AG04450 (cell line): ENCODE results near the gene PTAR1. TPM values are rescaled to one million over a fixed set of nuclear protein-coding genes. Genes with fewer than 3 reads are reported as not detected.

ENCODE experiments used
- CTCF ChIA-PET: fragments of 300-600, 350-600 bp; formaldehyde crosslinking; extraction: SDS; loops from one replicate; lab custom pipeline; 2022; ENCODE audit warnings: antibody characterized with exemption, inconsistent platforms; lab: Charles Lee
- POLR2A ChIA-PET: fragments of 350-600 bp; formaldehyde crosslinking; extraction: SDS; loops from one replicate; lab custom pipeline; 2021; ENCODE audit warnings: antibody characterized with exemption, inconsistent platforms; lab: Yijun Ruan, JAX
- DNase-seq: peaks from one replicate; pipeline ENCODE4 v3.0.0-alpha.2; 2011; ENCODE audit warnings: low read depth, low spot score
- H3K27ac ChIP-seq: one replicate; pipeline ENCODE4 v1.5.1; 2012; ENCODE audit warnings: low read depth, low read length, control low read depth
- H3K27me3 ChIP-seq: one replicate; pipeline ENCODE4 v1.6.0; 2012; ENCODE audit warnings: low read length; ENCODE audit not compliant: control insufficient read depth, insufficient read depth
- H3K4me3 ChIP-seq: 2 replicates; pipeline ENCODE4 v1.5.1; 2011; ENCODE audit warnings: mild to moderate bottlenecking, low read depth, low read length, control low read depth
- H3K9me3 ChIP-seq: 2 replicates; pipeline ENCODE4 v1.5.1; 2012; ENCODE audit warnings: low read length; ENCODE audit not compliant: control insufficient read depth, insufficient read depth
- polyA plus RNA-seq: library from polyadenylated mRNA; depleted of rRNA; stranded (reverse); fragments of >200 nt; gene quantifications from 2 replicates; pipeline ENCODE4 v1.2.3, GENCODE V29; 2011
- TF ChIP-seq, protein P1 (sequence below): IDR thresholded peaks from 2 replicates; pipeline ENCODE4 v1.5.1; 2011; ENCODE audit warnings: low read depth, low read length, control low read depth, inconsistent platforms

PTAR1 gene
- polyA plus RNA-seq, 1 experiment, result 23.9 TPM

DNA sequence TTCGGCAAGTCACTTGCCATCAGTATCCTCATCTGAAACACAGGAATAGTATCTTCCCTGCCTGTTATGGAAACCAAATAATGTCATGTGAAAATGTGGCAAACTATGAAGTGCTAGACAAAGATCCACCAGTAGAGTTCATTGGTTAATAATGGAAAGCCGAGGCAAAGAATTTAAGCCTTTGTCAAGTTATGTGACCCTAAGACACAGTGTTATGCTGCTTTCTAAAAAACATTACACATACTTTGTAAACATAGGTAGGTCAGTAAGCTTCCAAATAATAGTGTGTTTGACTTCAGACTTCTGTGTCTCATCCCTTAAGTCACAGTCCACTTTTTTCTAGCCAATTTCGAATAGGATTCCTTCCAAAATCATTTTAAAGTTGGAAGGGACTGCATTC, 6.0 kb downstream of the PTAR1 start:
- Histone ChIP-seq H3K9me3 (no peaks in the 10 kb centered on the region), H3K27me3 (no peaks in the 10 kb centered on the region), H3K4me3 (no peak overlapping the region), H3K27ac (no peak overlapping the region)
- CTCF ChIA-PET, result interaction anchor here (1.5 to 3.0 kb wide), 2 partner anchors 81 to 331 kb away, joined by 3 to 11 read pairs; no protein-coding TSS in a partner anchor
- POLR2A ChIA-PET, result no interaction called here
- TF ChIP-seq, protein P1, sequence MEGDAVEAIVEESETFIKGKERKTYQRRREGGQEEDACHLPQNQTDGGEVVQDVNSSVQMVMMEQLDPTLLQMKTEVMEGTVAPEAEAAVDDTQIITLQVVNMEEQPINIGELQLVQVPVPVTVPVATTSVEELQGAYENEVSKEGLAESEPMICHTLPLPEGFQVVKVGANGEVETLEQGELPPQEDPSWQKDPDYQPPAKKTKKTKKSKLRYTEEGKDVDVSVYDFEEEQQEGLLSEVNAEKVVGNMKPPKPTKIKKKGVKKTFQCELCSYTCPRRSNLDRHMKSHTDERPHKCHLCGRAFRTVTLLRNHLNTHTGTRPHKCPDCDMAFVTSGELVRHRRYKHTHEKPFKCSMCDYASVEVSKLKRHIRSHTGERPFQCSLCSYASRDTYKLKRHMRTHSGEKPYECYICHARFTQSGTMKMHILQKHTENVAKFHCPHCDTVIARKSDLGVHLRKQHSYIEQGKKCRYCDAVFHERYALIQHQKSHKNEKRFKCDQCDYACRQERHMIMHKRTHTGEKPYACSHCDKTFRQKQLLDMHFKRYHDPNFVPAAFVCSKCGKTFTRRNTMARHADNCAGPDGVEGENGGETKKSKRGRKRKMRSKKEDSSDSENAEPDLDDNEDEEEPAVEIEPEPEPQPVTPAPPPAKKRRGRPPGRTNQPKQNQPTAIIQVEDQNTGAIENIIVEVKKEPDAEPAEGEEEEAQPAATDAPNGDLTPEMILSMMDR, result no peak
- DNase-seq, result no peak

- TF ChIP-seq, protein P1, result no peak
- Histone ChIP-seq H3K4me3 (no peak overlapping the region), H3K27me3 (no peaks in the 10 kb centered on the region), H3K27ac (no peak overlapping the region), H3K9me3 (no peaks in the 10 kb centered on the region)
- DNase-seq, result no peak
- ChIA-PET POLR2A (no interaction called here), CTCF (no interaction called here)
Observed at GRCh38 chr9:69750085-69750484, 9.7 kb downstream of the PTAR1 start.

DNA sequence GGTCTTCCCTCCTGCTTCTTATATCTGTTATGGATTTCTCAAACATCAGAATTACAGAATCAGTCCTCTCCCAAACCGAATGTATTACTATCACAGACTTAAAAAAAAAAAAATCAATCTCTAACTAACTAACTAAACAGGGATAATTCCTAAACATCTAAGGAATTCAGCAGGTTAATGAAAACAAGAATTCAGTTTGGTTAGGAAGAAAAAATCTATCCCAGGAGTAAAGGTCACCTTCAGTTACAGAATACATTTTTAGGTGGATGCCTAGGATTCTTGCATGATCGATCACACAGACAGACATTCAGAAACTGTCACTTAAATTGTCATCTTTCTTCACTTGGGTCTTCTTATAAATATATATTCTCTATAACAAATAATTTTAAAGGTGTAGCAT, 11.5 kb downstream of the PTAR1 start:
- H3K27me3 ChIP-seq, result no peaks in the 10 kb centered on the region
- POLR2A ChIA-PET, result interaction anchor here (1.0 kb wide), 1 partner anchor 13 kb away, joined by 6 read pairs; no protein-coding TSS in a partner anchor
- TF ChIP-seq, protein P1, result no peak
- H3K9me3 ChIP-seq, result no peaks in the 10 kb centered on the region
- no peak overlapping the region for H3K27ac ChIP-seq
- H3K4me3 ChIP-seq, result no peak overlapping the region
- no peak for DNase-seq
- CTCF ChIA-PET, result interaction anchor here (5.1 kb wide), 1 partner anchor 76 kb away, joined by 26 read pairs; the partner anchor contains the start of gene APBA1

GRCh38 chr9:69746859-69747560, 12.8 kb downstream of the PTAR1 start:
- DNase-seq, result no peak
- H3K27ac ChIP-seq, result no peak overlapping the region
- CTCF ChIA-PET, result interaction anchor here (0.9 to 5.1 kb wide), 9 partner anchors 12 to 365 kb away, joined by 3 to 32 read pairs (median 12); partner anchors contain the start of gene APBA1
- no peaks in the 10 kb centered on the region for H3K27me3 ChIP-seq
- POLR2A ChIA-PET, result interaction anchor here (0.5 to 1.0 kb wide), 2 partner anchors 14 to 199 kb away, joined by 5 to 6 read pairs; no protein-coding TSS in a partner anchor
- TF ChIP-seq, protein P1, result no peak
- H3K9me3 ChIP-seq, result no peaks in the 10 kb centered on the region
- H3K4me3 ChIP-seq, result no peak overlapping the region
